ENCODE data around the gene SCFD2.

DNA sequence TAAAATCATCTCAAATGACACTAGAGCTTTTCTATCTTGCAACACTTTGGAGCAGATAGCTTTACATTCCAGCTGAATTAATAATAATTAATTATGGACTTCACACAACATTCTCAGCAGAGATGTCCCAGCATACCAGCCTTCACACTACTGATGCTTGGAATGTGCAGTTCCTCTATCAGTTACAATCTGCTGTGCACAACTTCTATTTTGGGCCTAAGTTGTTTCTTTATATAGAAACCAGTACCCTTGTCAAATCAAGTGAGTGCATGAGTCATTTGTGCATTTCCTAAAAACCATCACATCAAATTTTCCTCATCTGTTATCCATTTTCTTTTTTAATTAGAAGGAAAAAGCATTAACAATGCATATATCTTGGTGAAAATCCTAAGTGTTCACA lies 512.5 kb downstream of the SCFD2 start:
- TF ChIP-seq, protein P1, sequence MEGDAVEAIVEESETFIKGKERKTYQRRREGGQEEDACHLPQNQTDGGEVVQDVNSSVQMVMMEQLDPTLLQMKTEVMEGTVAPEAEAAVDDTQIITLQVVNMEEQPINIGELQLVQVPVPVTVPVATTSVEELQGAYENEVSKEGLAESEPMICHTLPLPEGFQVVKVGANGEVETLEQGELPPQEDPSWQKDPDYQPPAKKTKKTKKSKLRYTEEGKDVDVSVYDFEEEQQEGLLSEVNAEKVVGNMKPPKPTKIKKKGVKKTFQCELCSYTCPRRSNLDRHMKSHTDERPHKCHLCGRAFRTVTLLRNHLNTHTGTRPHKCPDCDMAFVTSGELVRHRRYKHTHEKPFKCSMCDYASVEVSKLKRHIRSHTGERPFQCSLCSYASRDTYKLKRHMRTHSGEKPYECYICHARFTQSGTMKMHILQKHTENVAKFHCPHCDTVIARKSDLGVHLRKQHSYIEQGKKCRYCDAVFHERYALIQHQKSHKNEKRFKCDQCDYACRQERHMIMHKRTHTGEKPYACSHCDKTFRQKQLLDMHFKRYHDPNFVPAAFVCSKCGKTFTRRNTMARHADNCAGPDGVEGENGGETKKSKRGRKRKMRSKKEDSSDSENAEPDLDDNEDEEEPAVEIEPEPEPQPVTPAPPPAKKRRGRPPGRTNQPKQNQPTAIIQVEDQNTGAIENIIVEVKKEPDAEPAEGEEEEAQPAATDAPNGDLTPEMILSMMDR (IDR thresholded peaks at IDR 0.05) = no peak
- TF ChIP-seq EP300 (IDR thresholded peaks at IDR 0.05; ENCODE audit: low read depth) = no peak
- TF ChIP-seq POLR2A (IDR thresholded peaks at IDR 0.05) = no peak
